Hepatic stellate cell (primary cell): Measurements from ENCODE around the gene EXO5.
"Not testable (repeated sequence)": the region's sequence is repeated elsewhere in the genome, so short reads cannot be mapped to it uniquely, and the experiment has no call there.

ENCODE experiments used
- DNase-seq: peaks from one replicate; pipeline ENCODE4 v3.0.0; 2011; ENCODE audit warnings: low spot score

Gene EXO5, protein sequence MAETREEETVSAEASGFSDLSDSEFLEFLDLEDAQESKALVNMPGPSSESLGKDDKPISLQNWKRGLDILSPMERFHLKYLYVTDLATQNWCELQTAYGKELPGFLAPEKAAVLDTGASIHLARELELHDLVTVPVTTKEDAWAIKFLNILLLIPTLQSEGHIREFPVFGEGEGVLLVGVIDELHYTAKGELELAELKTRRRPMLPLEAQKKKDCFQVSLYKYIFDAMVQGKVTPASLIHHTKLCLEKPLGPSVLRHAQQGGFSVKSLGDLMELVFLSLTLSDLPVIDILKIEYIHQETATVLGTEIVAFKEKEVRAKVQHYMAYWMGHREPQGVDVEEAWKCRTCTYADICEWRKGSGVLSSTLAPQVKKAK

DNA sequence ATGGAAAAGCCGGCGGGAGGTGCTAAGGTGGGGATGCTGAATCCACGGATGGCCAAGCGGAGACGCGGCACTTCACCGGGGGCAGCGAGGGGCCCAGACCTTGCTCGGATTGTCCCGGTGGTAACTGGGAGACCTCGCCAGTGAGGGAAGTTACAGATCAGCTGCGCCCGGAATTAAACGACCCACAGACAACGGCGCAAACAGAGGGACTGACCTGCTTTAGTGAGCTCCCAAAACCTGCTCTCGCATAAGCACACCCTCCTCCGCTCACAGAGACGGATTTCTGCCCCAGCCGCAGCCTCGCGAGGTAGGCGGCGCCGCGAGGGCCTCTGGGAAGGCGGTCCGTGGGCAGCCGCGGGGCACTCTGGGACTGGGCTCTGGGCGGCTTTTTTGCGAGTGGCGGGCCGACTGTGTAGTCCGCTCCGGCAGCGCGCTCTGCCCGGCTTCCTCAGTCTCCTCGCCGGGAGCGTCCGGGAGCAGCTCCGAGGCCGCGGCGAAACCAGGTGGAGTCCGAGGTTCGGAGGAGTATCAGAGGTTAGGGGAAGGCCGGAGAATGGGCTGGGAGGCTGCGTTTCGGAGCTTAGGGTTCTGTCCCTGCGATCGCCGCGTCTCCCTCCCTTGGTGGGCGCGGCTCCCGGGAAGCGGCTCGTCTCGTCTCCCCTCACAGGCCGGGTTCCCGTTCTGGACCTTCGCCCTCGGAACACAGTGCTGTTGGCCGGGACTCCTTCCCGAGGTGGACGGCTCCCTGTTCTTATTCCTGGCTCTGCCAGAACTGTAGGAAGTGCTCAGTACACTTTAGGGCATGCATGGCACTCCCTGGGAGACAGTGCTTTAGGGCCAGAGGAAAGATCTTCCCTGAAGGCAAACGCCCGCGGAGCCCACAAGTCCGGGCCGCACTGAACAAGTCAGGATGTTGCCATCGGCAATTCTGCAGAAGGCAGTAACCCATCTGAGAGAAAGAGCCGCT lies at the start of gene EXO5:
EXO5 (plus strand) TSS at position 393 of the 967 bp plus-strand sequence. CDS start 5,778 bp downstream, outside the sequence.
- peak; percentile 70 for DNase-seq

DNA sequence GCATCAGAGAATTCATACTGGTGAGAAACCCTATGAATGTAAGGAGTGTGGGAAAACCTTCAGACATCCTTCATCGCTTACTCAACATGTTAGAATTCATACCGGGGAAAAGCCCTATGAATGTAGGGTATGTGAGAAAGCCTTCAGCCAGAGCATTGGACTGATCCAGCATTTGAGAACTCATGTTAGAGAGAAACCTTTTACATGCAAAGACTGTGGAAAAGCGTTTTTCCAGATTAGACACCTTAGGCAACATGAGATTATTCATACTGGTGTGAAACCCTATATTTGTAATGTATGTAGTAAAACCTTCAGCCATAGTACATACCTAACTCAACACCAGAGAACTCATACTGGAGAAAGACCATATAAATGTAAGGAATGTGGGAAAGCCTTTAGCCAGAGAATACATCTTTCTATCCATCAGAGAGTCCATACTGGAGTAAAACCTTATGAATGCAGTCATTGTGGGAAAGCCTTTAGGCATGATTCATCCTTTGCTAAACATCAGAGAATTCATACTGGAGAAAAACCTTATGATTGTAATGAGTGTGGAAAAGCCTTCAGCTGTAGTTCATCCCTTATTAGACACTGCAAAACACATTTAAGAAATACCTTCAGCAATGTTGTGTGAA lies 45.5 kb upstream of the EXO5 start:
- DNase-seq: no peak

DNA sequence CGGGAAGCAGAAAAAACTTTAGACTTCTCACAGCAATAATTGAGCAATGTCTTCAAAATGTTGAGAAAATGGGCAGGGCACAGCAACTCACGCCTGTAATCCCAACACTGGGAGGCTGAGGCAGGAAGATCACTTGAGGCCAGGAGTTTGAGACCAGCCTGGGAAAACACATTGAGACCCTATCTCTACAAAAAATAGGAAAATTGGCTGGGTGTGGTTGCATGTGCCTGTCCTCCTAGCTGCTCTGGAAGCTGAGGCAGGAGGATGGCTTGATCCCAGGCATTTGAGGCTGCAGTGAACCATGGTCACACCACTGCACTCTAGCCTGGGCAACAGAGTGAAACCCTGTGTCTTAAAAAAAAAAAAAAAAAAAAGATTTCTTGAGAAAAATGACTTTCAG lies 39.2 kb upstream of the EXO5 start:
- DNase-seq: no peak

DNA sequence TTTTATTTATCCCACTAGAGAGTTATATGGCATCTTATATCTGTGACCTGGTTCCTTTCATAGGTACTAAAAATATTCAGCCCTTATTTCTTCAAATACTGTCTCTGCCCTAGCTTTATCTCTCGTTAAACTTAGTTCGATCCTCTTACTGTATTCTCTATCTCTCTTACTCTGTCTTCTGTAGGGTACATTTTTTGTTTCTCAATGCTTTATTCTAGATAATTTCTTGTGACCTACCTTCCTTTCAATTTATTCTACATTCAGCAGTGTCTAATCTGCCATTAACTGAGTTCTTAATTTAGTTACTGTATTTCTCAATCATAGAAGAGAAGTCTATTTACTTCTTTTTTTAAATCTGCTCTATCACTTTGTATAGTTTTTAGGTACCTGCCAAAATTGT lies 33.3 kb upstream of the EXO5 start:
- no peak for DNase-seq

DNA sequence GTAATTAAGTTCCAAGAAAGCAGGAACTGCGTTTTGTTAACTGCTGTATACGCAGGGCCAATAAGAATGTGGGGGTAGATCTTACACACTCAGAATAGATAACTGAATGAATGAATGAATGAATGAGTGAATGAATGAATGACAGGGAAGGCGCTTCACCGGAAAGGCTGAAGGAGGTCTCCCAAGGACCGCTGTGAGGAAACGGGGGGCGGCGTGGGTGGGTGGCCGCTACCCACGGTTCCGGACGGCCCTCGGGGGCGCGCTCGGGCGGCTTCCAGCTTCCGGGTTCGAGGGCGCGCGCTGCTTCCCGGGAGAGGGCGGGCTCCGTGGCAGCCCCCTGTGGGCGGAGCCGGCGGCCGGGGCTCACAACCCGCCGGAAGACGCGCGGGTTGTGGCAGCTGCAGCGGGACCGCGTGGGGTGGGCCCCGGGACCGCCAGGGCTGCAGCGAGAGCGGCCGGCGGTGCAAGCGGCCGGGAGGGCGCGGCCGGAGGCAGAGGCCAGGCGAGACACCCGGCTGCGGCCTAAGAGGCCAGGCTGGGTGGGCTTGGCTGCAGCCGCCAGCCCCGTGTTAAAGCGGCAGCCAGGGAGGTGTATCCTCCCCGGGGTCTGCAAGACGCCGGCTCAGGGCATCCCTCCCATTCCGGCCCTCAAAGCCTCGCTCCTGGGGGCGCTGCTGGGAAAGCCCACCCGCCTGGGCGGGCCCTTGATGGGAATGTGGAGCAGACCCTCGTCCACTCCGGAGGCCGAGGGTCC lies 31.5 kb upstream of the EXO5 start, which contains the start of gene ZFP69:
ZFP69 (plus strand) TSS at position 367 of the 754 bp plus-strand sequence. CDS start 2,072 bp downstream, outside the sequence.
- DNase-seq: peak; percentile 78

DNA sequence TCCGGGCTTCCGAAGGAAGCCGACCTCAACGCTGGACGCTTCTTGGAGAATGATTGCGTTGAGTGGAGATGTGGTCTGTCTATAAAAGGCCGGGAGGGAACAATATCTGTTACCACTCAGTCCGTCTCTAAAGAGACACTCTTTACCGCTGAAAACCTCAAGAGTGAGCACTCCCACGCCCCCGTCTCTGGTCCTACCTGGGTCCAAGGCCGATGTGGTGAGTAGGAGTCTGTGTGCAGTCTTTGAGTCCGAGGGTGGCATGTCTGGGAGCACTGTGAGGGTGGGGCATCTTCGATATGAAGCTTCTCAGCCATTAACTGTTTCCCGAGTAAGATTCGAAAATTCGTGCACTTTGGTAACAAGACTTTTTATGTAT lies 30.9 kb upstream of the EXO5 start:
- DNase-seq: peak; percentile 14

DNA sequence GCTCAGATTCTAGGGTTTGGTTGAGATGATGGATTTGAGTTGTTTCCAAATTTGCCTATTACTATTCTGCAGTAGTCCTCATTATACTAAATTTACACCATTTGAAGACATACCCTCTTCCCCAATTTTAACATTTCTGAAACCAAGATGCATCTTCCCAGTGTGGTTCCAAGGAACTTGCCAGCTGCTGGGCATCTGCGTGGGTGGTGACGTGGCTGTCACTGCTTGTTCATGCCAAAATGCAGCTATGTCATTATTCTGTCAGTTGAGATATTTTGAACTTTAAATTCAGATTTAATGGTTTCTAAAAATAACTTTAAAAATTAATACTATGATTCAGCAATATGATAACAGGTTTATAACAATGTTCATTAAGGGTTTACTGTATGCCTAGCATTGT lies 30.3 kb upstream of the EXO5 start:
- DNase-seq: peak; percentile 17

DNA sequence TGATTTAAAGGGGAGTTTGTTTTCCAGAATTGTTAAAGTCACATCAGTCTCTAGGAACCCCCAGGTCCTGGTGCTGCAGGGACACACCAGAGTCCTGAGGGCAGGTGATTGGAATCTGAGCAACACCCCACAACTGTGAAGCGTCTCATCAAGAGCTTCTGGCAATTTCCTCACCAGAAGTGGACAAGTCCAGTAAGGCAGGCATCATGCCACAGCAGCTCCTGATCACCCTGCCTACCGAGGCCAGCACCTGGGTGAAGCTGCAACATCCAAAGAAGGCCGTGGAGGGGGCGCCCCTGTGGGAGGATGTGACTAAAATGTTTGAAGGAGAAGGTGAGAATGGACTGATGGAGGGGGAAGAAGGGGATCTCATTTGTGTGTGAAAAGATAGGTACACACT lies 29.4 kb upstream of the EXO5 start:
- DNase-seq: no peak

DNA sequence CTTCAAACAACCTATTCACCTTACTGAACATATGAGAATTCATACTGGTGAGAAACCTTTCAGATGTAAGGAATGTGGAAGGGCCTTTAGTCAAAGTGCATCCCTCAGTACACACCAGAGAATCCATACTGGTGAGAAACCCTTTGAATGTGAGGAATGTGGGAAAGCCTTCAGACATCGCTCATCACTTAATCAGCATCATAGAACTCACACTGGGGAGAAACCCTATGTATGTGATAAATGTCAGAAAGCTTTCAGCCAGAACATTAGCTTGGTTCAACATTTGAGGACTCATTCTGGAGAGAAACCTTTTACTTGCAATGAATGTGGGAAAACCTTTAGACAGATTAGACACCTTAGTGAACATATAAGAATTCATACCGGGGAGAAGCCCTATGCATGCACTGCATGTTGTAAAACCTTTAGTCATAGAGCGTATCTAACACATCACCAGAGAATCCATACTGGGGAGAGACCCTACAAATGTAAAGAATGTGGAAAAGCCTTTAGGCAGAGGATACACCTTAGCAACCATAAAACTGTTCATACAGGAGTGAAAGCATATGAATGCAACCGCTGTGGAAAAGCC lies 13.2 kb upstream of the EXO5 start:
- DNase-seq: no peak

DNA sequence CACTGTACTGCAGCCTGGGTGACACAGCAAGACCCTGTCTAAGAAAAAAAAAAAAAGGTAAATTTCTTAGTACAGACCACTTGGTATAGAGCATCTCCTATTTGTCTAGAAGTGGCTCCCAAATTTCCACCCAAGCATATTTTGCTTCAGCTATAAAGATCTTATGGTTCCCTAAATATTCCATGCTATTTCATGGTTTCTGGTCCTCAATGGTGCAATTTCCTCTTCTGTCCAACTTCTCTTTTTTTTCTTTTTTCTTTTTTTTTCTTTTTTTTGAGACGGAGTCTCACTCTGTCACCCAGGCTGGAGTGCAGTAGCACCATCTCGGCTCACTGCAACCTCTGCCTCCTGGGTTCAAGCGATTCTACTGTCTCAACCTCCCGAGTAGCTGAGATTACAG lies 5.9 kb upstream of the EXO5 start:
- DNase-seq: not testable (repeated sequence)

DNA sequence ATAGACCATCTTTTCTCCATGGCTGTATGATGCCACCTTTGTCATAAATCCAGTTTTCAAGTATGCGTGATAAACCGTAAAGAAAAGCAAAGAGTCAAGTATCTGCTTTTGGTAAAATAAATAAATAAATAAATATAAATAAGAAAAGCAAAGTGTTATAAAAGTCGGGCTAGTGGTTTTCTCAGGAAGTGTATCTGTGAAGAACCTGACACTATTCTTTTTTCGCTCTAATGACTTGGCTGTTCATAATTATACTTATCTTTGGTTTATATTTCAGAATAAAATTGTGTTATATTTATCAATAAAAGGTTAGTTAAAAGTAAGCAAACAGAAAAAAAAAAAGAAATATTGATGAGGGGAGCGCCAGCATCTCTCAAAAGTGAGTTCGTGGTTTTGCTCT lies 594 bp upstream of the EXO5 start:
- no peak for DNase-seq

DNA sequence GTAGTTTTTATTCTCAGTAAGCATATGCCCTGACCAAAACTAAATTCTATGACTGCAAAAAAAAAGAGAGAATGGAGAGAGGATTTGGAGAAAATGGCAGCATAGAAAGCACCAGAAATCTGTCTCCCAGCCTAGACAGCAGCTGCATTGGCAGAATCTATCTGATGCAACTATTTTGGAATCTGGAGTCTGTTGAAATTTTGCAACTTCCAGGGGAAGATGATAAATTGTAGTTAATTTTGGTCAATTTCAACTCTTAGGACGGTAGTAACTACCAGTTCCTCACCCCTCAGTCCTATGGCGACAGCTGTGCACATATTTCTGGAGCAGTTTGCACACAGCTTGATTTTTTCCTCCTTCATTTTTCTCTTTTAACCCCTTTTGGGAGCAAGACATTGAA lies 10.9 kb downstream of the EXO5 start:
- DNase-seq: no peak

DNA sequence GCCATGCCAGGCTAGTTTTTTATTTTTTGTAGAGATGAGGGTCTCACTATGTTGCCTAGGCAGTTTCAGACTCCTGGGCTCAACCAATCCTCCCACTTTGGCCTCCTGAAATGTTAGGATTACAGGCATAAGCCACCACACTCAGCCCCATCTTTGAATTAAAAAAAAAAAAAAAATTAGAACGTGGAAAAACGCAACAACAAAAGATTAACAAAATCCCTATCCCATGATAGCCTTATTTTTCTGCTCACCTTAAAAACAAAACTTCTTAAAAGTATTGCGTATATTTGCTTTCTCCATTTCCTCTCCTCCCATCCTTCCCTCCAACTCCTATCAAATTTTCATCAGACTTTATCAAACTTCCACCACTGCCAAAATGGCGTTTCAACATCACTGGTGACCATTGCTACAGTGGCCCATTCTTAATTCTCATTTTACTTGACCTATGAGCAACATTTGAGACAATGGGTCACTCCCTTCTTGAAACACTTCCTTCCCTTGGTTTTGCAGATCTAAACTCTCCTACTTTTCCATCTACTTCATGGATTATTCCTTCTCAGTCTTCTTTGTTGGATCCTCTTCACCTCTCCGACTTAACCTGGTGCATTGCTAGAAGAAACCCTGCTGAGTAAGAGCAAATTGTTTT lies 22.3 kb downstream of the EXO5 start:
- DNase-seq: peak; percentile 19

DNA sequence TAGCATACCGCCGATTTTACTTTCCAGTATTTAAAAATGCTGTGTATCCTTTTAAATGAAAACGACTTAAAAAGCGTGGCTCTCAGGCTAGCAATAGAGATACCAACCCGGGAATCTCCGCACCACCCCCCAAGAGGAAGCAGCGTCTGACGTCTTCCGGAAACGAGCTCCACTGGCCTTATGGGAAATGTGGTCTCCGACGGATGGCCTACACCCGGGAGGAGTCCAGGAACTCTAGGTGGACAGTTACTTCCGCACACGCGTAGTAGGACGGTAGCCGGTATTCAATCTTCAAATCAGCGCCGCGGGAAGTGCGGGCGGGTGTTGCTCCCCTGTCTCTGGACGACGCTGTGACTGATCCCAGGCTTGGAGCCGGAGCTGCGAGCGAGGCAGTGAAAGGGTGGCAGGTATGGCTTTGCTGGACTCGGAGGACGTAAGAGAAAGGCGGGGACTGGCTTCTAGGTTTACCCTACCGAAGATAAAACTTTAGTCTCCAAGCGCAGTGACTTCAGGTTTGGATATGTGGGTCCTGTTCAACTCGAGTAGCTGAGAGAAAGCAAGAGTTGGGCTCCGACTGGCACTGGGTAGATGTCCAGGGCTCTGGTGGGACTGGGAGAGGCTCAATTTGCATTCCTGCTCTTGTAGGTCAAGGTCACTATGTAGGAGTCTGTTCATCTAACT lies 23.0 kb downstream of the EXO5 start, which contains the start of gene ZNF684:
ZNF684 (plus strand) TSS at position 257 of the 681 bp plus-strand sequence. CDS start 1,530 bp downstream, outside the sequence.
- DNase-seq: peak; percentile 93

DNA sequence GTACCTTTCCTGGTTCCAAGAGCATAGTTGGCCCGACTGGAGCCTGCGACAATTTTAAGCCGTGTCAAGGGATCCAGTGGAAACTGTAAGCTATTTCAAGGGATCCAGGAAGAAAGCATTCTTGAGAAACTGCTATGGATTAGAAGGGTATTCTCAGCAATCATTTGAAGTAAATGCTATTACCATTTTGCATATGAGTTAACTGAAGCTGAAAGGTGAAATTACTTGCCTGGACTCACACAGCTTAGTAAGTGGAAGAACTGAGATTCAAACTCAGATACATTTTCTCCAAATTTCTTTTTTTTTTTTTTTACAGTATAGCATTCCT lies 23.5 kb downstream of the EXO5 start:
- DNase-seq: no peak

DNA sequence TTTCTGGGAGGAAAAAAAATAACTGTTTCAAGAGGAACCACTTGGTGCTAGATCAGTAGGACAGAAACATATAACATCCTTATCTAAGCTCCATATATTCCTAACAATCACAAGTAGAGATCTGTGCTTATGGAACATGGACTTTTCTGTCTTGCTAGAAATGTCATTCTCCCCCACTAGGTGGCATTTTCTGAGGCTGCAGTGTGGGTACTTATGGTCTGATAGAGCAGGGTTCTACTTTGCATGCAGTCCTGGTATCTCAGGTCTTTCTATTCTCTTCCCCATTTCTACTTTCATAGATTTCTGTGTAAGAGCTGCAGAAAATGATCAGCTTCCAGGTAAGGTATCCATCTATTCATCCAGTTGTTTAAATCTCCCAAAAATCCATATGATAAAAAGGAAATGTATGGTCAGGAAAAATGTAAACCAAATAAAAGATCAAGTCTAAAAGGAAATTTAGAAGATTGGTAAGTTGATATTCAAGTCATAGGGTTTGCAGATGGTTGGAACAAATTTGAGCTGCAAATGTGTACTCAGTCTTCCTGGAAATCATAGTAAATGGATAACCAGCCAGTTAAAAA lies 24.4 kb downstream of the EXO5 start:
- DNase-seq: peak; percentile 47

DNA sequence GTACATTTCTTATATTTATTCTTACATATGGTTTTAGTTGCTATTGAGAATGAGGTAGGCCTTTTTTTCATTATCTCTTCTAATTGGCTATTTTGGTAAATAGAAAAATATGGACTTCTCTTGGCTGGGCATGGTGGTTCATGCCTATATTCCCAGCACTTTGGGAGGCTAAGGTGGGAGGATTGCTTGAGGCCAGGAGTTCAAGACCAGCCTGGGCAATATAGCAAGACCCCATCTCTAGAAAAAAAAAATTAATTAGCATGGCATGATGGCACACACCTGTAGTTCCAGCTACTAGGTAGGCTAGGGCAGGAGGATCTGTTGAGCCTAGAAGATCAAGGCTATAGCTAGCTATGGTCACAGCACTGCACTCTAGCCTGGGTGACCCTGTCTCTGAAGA lies 26.0 kb downstream of the EXO5 start:
- no peak for DNase-seq

DNA sequence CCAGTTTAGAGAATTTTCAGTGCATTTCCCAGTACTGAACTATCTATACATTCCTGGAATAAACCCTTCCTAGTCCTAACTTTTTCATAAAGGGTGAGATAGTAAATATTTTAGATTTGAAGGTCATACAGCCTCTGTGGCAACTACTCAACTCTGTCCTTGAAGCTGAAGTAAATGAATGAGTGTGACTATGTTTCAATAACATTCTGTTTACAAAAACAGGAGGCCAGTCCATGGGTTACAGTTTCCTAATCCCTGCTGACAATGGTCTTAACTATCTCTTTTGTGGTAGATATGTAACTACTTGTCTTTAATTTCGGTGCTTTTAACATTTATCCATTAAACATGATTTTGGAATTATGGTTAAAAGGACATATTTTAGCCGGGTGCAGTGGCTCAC lies 27.2 kb downstream of the EXO5 start:
- DNase-seq: no peak

DNA sequence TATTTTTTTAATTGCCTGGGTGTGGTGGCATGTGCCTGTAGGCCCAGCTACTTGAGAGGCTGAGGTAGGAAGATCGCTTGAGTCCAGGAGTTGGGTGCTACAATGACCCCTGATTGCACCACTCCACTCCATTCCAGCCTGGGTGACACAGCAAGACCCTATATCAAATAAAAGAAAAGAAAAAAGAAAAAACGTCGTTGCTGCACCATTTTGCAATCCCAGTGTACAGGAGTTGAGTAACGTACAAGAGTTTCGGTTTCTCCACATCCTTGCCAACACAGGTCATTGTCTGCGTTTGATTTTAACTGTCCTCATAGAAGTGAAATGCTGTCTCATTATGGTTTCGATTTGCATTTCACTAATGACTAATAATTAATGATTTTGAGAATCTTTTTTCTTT lies 30.8 kb downstream of the EXO5 start:
- no peak for DNase-seq

DNA sequence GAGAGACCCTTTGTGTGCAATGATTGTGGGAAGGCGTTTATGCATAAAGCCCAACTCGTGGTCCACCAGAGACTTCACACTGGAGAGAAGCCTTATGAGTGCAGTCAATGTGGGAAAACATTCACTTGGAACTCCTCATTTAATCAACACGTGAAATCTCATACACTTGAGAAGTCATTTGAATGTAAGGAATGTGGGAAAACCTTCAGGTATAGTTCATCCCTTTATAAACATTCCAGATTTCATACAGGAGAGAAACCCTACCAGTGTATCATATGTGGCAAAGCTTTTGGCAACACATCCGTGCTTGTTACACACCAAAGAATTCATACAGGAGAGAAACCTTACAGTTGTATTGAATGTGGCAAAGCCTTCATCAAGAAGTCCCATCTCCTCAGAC lies 38.4 kb downstream of the EXO5 start:
- no peak for DNase-seq
